GM18498 (cell line): Measurements from ENCODE around the gene ZSCAN1.

Source experiments
- ATAC-seq: cut with Tn5 transposase; IDR thresholded peaks from one replicate; pipeline ENCODE4 v1.9.1; 2021; ENCODE audit warnings: mild to moderate bottlenecking, moderate library complexity; ENCODE audit not compliant: unreplicated experiment

Gene ZSCAN1

GRCh38 chr19:58079792-58080191 is 46.0 kb downstream of the ZSCAN1 start:
- ATAC-seq, result no peak

- ATAC-seq, result no peak
Observed at GRCh38 chr19:58083021-58083420, 49.2 kb downstream of the ZSCAN1 start.

- no peak for ATAC-seq
Observed at GRCh38 chr19:58084596-58085347, 50.9 kb downstream of the ZSCAN1 start.

- ATAC-seq, result no peak
Observed at GRCh38 chr19:58085348-58085875, 51.6 kb downstream of the ZSCAN1 start.

- no peak for ATAC-seq
Observed at GRCh38 chr19:58086825-58087710, 53.2 kb downstream of the ZSCAN1 start.

GRCh38 chr19:58088521-58089052 is 54.8 kb downstream of the ZSCAN1 start:
- ATAC-seq, result no peak

GRCh38 chr19:58089846-58090245 is 56.0 kb downstream of the ZSCAN1 start:
- ATAC-seq, result no peak

GRCh38 chr19:58091251-58091995 is 57.6 kb downstream of the ZSCAN1 start:
- no peak for ATAC-seq

- no peak for ATAC-seq
Observed at GRCh38 chr19:58093071-58093470, 59.2 kb downstream of the ZSCAN1 start.

- no peak for ATAC-seq
Observed at GRCh38 chr19:58095328-58095727, 61.5 kb downstream of the ZSCAN1 start.

GRCh38 chr19:58096884-58097283 is 63.1 kb downstream of the ZSCAN1 start:
- no peak for ATAC-seq

GRCh38 chr19:58097349-58097748 is 63.5 kb downstream of the ZSCAN1 start:
- no peak for ATAC-seq

- peak; percentile 95 for ATAC-seq
Observed at GRCh38 chr19:58097781-58098681, 64.2 kb downstream of the ZSCAN1 start, which contains the start of gene ZSCAN18. Gene ZSCAN18, minus strand, starts transcription at chr19:58098231. Its CDS starts 7,964 bp downstream, at chr19:58090267.

- no peak for ATAC-seq
Observed at GRCh38 chr19:58098682-58098998, 64.8 kb downstream of the ZSCAN1 start.
